HEK293T (cell line): ENCODE measurements around the gene NSMCE1.
"Not testable (repeated sequence)": the region's sequence is repeated elsewhere in the genome, so short reads cannot be mapped to it uniquely, and the experiment has no call there.

ENCODE experiments used
- CTCF ChIA-PET: fragments of 350-600 bp; formaldehyde crosslinking; extraction: SDS; loops from one replicate; lab custom pipeline; 2021; ENCODE audit warnings: antibody characterized with exemption, inconsistent platforms; lab: Yijun Ruan, JAX
- POLR2A ChIA-PET: fragments of 350-600 bp; formaldehyde crosslinking; extraction: SDS; loops from one replicate; lab custom pipeline; 2020; ENCODE audit warnings: antibody characterized with exemption, inconsistent platforms; lab: Yijun Ruan, JAX
- DNase-seq: peaks from one replicate; pipeline ENCODE4 v3.0.0; 2012; ENCODE audit warnings: mixed read lengths; ENCODE audit errors: extremely low spot score
- ARNT ChIP-seq: fragments of 450-650 bp; IDR thresholded peaks from 2 replicates; pipeline ENCODE4 v1.6.1; 2017; ENCODE audit warnings: mild to moderate bottlenecking
- BHLHE40 ChIP-seq: fragments of 450-650 bp; IDR thresholded peaks from 2 replicates; pipeline ENCODE4 v1.6.1; 2016; ENCODE audit warnings: mild to moderate bottlenecking, moderate library complexity, borderline replicate concordance
- CTBP1 ChIP-seq: fragments of 450-650 bp; IDR thresholded peaks from 2 replicates; pipeline ENCODE4 v1.6.1; 2016; ENCODE audit warnings: borderline replicate concordance
- ELF4 ChIP-seq: fragments of 450-650 bp; IDR thresholded peaks from 2 replicates; pipeline ENCODE4 v1.6.1; 2017; ENCODE audit warnings: antibody characterized with exemption
- FOXA1 ChIP-seq: fragments of 450-650 bp; IDR thresholded peaks from 2 replicates; pipeline ENCODE4 v1.6.1; 2016; ENCODE audit warnings: mild to moderate bottlenecking
- FOXK2 ChIP-seq: fragments of 450-650 bp; IDR thresholded peaks from 2 replicates; pipeline ENCODE4 v1.6.1; 2016; ENCODE audit warnings: mild to moderate bottlenecking
- FOXM1 ChIP-seq: fragments of 450-650 bp; IDR thresholded peaks from 2 replicates; pipeline ENCODE4 v1.6.1; 2017; ENCODE audit warnings: mild to moderate bottlenecking, borderline replicate concordance
- HDGF ChIP-seq: fragments of 450-650 bp; IDR thresholded peaks from 2 replicates; pipeline ENCODE4 v1.6.1; 2017; ENCODE audit warnings: antibody characterized with exemption, borderline replicate concordance
- L3MBTL2 ChIP-seq: fragments of 450-650 bp; conservative IDR thresholded peaks from 2 replicates; pipeline ENCODE4 v1.6.1; 2016; ENCODE audit warnings: mild to moderate bottlenecking
- LEF1 ChIP-seq: fragments of 450-650 bp; IDR thresholded peaks from 2 replicates; pipeline ENCODE4 v1.6.1; 2017; ENCODE audit warnings: mild to moderate bottlenecking, borderline replicate concordance
- NFRKB ChIP-seq: fragments of 450-650 bp; IDR thresholded peaks from 2 replicates; pipeline ENCODE4 v1.6.1; 2016; ENCODE audit warnings: mild to moderate bottlenecking, moderate library complexity
- SP1 ChIP-seq: fragments of 450-650 bp; IDR thresholded peaks from 2 replicates; pipeline ENCODE4 v1.6.1; 2017
- SUZ12 ChIP-seq: fragments of 450-650 bp; IDR thresholded peaks from 2 replicates; pipeline ENCODE4 v1.6.1; 2016; ENCODE audit warnings: mild to moderate bottlenecking
- TARDBP ChIP-seq: fragments of 450-650 bp; IDR thresholded peaks from 2 replicates; pipeline ENCODE4 v1.6.1; 2016
- ZNF384 ChIP-seq: fragments of 450-650 bp; IDR thresholded peaks from 2 replicates; pipeline ENCODE4 v1.6.1; 2016
- TF ChIP-seq, protein P1 (sequence below): fragments of 450-650 bp; IDR thresholded peaks from 2 replicates; pipeline ENCODE4 v1.6.1; 2016

Gene NSMCE1

DNA sequence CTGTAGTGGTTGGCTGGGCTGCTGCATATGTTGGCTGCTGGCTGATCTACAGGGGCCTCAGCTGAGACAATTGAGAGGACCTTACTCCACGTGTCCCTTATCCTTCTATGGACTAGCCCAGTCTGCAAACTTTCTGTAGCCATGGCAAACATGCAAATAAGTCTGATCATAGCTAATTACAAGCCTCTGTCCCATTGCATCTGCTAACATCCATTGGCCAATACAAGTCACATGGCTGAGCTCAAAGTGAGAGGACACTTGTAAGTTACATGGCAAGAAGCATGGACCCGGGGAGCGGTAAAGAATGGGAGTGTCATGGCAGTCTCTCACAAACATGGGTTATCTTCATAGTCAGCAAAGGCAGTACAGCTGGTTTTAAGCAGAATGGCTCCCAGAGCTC, 33.6 kb upstream of the NSMCE1 start:
- TF ChIP-seq SP1 (no peak), CTBP1 (no peak), FOXM1 (no peak), L3MBTL2 (no peak), TARDBP (no peak), NFRKB (no peak), FOXA1 (no peak), BHLHE40 (no peak), ZNF384 (no peak), HDGF (no peak), SUZ12 (no peak), LEF1 (no peak)
- ChIA-PET CTCF (no interaction called here), POLR2A (no interaction called here)
- DNase-seq = no peak

DNA sequence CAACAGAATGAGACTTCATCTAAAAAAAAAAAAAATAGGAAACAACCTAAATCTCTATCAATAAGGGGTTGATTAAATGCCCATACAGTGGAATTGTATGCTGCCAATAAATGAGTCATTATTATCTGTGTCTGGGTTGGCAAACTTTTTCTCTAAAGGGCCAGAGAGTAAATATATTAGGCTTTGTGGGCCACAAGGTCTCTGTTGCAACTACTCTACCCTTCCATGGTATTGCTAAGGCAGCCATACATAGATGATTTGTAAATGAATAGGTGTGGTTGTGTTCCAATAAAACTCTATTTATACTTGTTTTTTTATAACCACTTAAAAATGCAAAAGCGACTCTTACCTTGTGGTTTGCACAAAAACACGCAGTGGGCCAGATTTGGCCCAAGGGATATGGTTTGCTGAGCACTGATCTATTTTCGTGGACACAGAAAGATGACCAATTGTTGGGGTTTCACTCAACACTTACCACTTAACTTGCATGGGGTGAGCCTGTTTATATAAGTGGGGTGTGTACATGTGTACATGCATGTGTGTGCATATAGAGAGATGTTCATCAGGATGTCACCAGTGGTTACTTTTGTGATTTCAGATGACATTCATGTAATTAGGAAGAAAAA, 32.8 kb upstream of the NSMCE1 start:
- ChIA-PET POLR2A (no interaction called here), CTCF (no interaction called here)
- DNase-seq = no peak
- TF ChIP-seq LEF1 (no peak), ELF4 (no peak), L3MBTL2 (no peak), FOXK2 (no peak), HDGF (no peak), FOXA1 (no peak), SUZ12 (no peak), NFRKB (no peak)

DNA sequence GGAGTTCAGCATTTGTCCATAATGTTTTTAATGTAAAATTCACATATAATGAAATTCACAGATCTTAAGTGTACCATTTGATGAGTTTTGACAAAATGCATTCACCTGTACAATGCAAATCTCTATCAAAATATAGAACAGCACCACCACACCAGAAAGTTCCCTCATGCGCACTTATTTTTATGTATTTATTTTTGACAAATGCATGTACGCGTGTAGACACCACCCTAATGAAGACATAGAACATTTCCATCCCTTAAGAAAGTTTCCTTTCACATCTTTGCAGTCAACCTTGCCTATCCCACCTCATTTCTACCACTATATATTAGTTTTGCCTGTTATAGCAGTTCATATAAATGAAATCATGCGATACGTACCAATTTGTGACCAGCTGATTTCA, 29.6 kb upstream of the NSMCE1 start:
- no peak for TF ChIP-seq HDGF
- TF ChIP-seq BHLHE40 = no peak
- TF ChIP-seq FOXM1 = no peak
- TF ChIP-seq, protein P1, sequence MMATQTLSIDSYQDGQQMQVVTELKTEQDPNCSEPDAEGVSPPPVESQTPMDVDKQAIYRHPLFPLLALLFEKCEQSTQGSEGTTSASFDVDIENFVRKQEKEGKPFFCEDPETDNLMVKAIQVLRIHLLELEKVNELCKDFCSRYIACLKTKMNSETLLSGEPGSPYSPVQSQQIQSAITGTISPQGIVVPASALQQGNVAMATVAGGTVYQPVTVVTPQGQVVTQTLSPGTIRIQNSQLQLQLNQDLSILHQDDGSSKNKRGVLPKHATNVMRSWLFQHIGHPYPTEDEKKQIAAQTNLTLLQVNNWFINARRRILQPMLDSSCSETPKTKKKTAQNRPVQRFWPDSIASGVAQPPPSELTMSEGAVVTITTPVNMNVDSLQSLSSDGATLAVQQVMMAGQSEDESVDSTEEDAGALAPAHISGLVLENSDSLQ = no peak
- no peak for DNase-seq
- ChIA-PET POLR2A (no interaction called here), CTCF (no interaction called here)

DNA sequence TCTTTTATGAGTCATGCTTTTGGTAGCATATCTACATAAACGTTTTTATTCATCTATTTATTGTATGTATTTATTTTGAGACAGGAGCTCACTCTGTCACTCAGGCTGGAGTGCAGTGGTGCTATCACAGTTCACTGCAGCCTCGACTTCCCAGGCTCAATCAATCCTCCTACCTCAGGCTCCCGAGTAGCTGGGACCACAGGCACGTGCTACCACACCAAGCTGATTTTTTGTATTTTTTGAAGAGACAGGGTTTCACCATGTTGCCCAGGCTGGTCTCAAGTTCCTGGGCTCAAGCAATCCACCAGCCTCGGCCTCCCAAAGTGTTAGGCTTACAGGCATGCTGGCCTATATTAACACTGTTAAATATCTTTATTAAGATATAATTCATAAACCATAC, 24.8 kb upstream of the NSMCE1 start:
- no peak for DNase-seq
- POLR2A ChIA-PET = no interaction called here
- TF ChIP-seq FOXA1 (no peak), LEF1 (no peak), L3MBTL2 (no peak), ARNT (no peak), NFRKB (no peak), BHLHE40 (no peak), SUZ12 (no peak), HDGF (no peak), CTBP1 (no peak), ELF4 (no peak), TARDBP (no peak)
- CTCF ChIA-PET = no interaction called here

DNA sequence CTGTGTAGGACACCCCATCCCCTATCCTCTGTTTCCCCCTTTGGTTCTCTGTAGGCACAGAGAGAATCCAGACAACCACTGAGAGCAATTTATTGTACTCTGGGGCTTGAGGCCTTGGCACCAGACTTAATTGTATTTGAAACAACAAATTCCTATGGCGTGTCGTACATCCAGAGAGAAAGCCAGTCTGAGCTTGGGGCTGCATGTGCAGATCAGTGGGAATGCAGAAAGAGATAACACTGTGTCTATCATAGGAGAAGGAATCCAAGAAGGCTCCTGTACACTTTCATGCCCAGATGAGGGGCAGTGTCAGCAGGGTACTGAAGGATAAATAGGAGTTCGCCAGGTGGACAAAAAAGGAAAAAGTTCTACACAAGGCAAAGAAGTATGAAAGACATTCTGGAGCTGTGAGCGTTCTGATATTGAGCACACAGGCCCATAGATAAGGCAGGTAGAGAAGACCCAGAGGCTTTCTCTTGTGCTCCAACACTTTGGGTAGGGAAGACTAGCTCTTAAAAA, 23.2 kb upstream of the NSMCE1 start:
- TF ChIP-seq SP1 = no peak
- POLR2A ChIA-PET = interaction anchor here (0.6 kb wide), 1 partner anchor 10 kb away, joined by 3 read pairs; no protein-coding TSS in a partner anchor
- CTCF ChIA-PET = no interaction called here
- no peak for DNase-seq

DNA sequence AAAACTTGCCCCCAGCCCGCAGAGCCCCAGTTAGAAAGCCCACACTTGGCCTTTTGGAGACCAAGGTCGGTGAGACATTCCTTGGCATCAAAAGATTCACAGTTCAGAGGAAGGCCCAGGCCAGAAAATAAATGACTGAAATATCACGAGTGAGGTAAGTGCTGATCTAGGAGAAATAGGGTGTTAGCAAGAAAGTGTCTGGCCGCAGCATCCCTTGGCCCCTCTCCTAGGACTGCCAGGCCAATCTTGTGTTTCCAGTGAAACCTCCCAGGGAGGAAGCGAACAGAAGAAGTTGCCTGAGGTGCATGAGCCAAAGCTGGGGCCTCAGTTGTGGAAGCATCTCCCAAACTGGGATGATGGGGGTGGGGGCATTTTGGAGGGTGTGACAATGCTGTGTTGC, 22.5 kb upstream of the NSMCE1 start:
- ChIA-PET CTCF (no interaction called here), POLR2A (no interaction called here)
- DNase-seq = no peak
- TF ChIP-seq, protein P1 = no peak
- no peak for TF ChIP-seq CTBP1
- TF ChIP-seq FOXK2 = no peak
- no peak for TF ChIP-seq ELF4
- TF ChIP-seq HDGF = no peak
- no peak for TF ChIP-seq SUZ12
- no peak for TF ChIP-seq ZNF384
- TF ChIP-seq FOXM1 = no peak
- no peak for TF ChIP-seq LEF1
- no peak for TF ChIP-seq SP1
- no peak for TF ChIP-seq FOXA1
- no peak for TF ChIP-seq L3MBTL2
- TF ChIP-seq ARNT = no peak
- no peak for TF ChIP-seq NFRKB
- no peak for TF ChIP-seq BHLHE40
- TF ChIP-seq TARDBP = no peak

DNA sequence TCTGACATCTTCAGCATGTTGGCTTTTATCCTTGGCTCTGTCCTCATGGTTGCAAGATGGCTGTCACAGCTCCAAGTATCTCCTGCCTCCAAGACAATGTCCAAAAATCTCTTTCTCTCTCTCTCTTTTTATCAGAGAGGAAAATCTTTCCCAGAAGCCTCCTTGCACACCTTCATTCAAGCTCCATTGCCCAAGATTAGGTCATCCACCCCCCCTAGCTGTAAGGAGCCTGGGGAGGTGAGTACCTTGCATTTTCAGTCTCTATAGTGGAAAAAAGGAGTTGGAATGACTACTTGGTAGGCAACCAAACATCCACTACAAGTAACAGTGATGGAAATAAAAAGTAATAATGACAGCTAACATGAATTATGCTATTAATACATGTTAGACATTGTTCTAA, 22.0 kb upstream of the NSMCE1 start:
- no peak for DNase-seq
- ChIA-PET POLR2A (no interaction called here), CTCF (interaction anchor here (0.7 kb wide), 1 partner anchor 56 kb away, joined by 3 read pairs; no protein-coding TSS in a partner anchor)
- TF ChIP-seq FOXK2 = no peak
- TF ChIP-seq FOXM1 = no peak
- no peak for TF ChIP-seq ZNF384
- no peak for TF ChIP-seq CTBP1
- no peak for TF ChIP-seq ARNT
- no peak for TF ChIP-seq L3MBTL2
- no peak for TF ChIP-seq HDGF

DNA sequence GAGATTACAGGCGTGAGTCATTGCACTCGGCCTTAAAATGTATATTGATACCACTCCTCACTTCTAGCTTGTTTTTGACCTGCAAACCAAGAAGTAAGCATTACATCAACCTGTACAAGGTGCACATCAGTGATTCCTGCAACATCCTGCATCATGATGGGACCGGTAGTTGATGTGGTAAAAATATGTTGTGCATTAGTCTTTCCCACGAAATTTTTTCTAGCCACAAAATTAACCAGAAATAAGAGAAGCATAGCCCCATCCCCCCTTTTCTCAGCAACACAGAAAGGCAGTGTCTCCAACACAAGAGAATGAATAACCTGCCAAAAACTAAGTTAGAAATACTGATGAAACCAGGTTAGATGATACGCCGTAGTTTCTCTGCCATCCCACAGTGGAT, 21.1 kb upstream of the NSMCE1 start:
- POLR2A ChIA-PET = no interaction called here
- TF ChIP-seq ARNT (no peak), ELF4 (no peak), TARDBP (no peak), BHLHE40 (no peak), SUZ12 (no peak), FOXA1 (no peak), CTBP1 (no peak), SP1 (no peak), FOXM1 (no peak), HDGF (no peak), ZNF384 (no peak), LEF1 (no peak)
- CTCF ChIA-PET = no interaction called here
- no peak for DNase-seq

DNA sequence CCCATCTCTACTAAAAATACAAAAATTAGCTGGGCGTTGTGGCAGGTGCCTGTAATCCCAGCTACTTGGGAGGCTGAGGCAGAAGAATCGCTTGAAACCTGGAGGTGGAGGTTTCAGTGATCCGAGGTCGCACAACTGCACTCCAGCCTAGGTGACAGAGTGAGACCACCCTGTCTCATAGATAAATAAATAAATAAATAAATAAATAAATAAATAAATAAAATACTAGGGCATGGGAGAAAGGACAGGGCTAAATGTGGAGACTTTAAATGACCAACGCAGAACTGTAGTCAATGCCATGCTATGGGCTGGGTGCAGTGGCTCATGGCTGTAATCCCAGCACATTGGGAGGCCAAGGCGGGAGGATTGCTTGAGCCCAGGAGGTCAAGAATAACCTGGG, 19.7 kb upstream of the NSMCE1 start:
- POLR2A ChIA-PET, CTCF ChIA-PET, DNase-seq: not testable (repeated sequence)
